ENCODE data around the gene KIF26A.
"Not testable (repeated sequence)": the region's sequence is repeated elsewhere in the genome, so short reads cannot be mapped to it uniquely, and the experiment has no call there.

Gene KIF26A

GRCh38 chr14:104144453-104144790, 6.0 kb downstream of the KIF26A start:
- no peak for DNase-seq (ENCODE audit: low read depth)

- DNase-seq (ENCODE audit: low read depth): no peak
Measured at GRCh38 chr14:104144911-104145825, 6.8 kb downstream of the KIF26A start.

GRCh38 chr14:104145826-104146601, 7.6 kb downstream of the KIF26A start:
- DNase-seq (ENCODE audit: low read depth): no peak

- no peak for DNase-seq (ENCODE audit: low read depth)
Measured at GRCh38 chr14:104146651-104147345, 8.4 kb downstream of the KIF26A start.

- DNase-seq (ENCODE audit: low read depth): no peak
Measured at GRCh38 chr14:104147346-104148125, 9.1 kb downstream of the KIF26A start.

GRCh38 chr14:104148433-104149277, 10.3 kb downstream of the KIF26A start:
- DNase-seq (ENCODE audit: low read depth): no peak

GRCh38 chr14:104149278-104149595, 10.8 kb downstream of the KIF26A start:
- DNase-seq (ENCODE audit: low read depth): no peak

- DNase-seq (ENCODE audit: low read depth): no peak
Measured at GRCh38 chr14:104149617-104150135, 11.3 kb downstream of the KIF26A start.

GRCh38 chr14:104150136-104151025, 12.0 kb downstream of the KIF26A start:
- DNase-seq (ENCODE audit: low read depth): peak; percentile 6

GRCh38 chr14:104151026-104151381, 12.6 kb downstream of the KIF26A start:
- DNase-seq (ENCODE audit: low read depth): no peak

- DNase-seq (ENCODE audit: low read depth): no peak
Measured at GRCh38 chr14:104151566-104152245, 13.3 kb downstream of the KIF26A start.

- DNase-seq (ENCODE audit: low read depth): no peak
Measured at GRCh38 chr14:104152246-104152575, 13.8 kb downstream of the KIF26A start.

GRCh38 chr14:104152686-104153393, 14.5 kb downstream of the KIF26A start:
- no peak for DNase-seq (ENCODE audit: low read depth)

- DNase-seq (ENCODE audit: low read depth): not testable (repeated sequence)
Measured at GRCh38 chr14:104153394-104153755, 15.0 kb downstream of the KIF26A start.

- DNase-seq (ENCODE audit: low read depth): no peak
Measured at GRCh38 chr14:104154246-104154645, 15.9 kb downstream of the KIF26A start.

- DNase-seq (ENCODE audit: low read depth): no peak
Measured at GRCh38 chr14:104155513-104155912, 17.1 kb downstream of the KIF26A start.

GRCh38 chr14:104156142-104156541, 17.8 kb downstream of the KIF26A start:
- no peak for DNase-seq (ENCODE audit: low read depth)

- no peak for DNase-seq (ENCODE audit: low read depth)
Measured at GRCh38 chr14:104157016-104157928, 18.9 kb downstream of the KIF26A start.
